ENCODE measurements around the gene HNF4A.

Gene HNF4A

GRCh38 chr20:44478206-44478605 is 122.7 kb downstream of the HNF4A start:
- DNase-seq, result no peak

- no peak for DNase-seq
These were observed 124.1 kb downstream of the HNF4A start for GRCh38 chr20:44479643-44480042.

GRCh38 chr20:44480097-44480496 is 124.6 kb downstream of the HNF4A start:
- DNase-seq, result no peak

GRCh38 chr20:44481719-44482416 is 126.4 kb downstream of the HNF4A start:
- DNase-seq, result no peak

- DNase-seq, result no peak
These were observed 127.6 kb downstream of the HNF4A start for GRCh38 chr20:44483112-44483511.
